ENCODE measurements around the gene SHISA7. TPM values are rescaled to one million over a fixed set of nuclear protein-coding genes. Genes with fewer than 3 reads are reported as not detected.
"Not testable (repeated sequence)": the region's sequence is repeated elsewhere in the genome, so short reads cannot be mapped to it uniquely, and the experiment has no call there.

SHISA7 gene
- total and polyA plus RNA-seq, 4 donors, result 1.6 TPM; not detected in 3

DNA sequence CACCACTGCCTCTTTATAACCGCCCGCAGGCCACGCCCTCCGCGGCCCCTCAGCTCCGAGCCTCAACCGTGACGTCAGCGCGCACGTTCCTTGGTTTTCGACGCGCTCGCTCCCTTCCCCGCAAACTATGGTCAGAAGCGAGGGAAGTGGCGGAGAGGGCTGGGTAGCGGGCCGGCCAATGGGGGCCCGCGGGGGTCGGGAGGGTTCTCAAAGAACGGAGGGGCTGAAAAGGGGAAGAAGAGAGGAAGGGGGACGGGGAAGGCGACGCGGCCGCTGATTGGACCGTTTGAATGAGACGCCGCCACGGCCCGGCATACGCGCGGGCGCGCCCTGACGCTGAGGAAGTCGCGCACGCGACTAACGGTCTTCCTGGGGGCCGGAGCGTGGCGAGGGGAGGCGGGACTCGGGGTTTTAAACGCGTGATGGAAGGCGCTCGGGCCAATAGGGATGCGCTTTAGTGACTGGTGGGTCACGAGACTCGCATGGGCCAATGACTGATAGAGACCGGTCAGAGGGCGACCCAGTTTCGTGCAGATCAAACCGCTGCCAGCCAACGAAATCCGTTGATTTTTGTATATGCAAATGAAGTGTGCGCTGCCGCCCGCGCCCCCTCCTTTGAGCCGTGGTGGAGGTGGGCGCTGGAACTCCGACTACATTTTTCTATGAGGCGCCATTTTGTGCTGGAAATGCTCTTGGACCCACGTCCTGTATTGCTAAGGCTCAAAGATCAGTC is 35.1 kb downstream of the SHISA7 start:
- Histone ChIP-seq H3K27me3 (ENCODE audit: control insufficient read depth in 4 of 4, insufficient read depth in 4 of 4, low read length in 3 of 4) (no peaks in the 10 kb centered on the region), H3K9me3 (ENCODE audit: control insufficient read depth in 4 of 4, low read length in 3 of 4) (no peaks in the 10 kb centered on the region), H3K9ac (ENCODE audit: low read depth in 1 of 2, low read length in 2 of 2) (peak overlapping the region in 1 of 2 donors; percentile 47), H3K4me3 (ENCODE audit: low read depth in 1 of 3, low read length in 3 of 3) (peak overlapping the region; percentile 49 to 78 (median 73)), H3K27ac (ENCODE audit: low read depth in 1 of 2, low read length in 2 of 2) (peak overlapping the region; percentile 91 to 96), H3K36me3 (ENCODE audit: control insufficient read depth in 4 of 4, insufficient read depth in 3 of 4, low read depth in 1 of 4, low read length in 3 of 4) (peaks cover 0 to 7% (median 3%) of the 10 kb centered on the region in 4 donors), H3K4me1 (ENCODE audit: control insufficient read depth in 4 of 4, insufficient read depth in 4 of 4, low read length in 3 of 4) (peaks cover 0 to 4% (median 2%) of the 10 kb centered on the region in 4 donors)
- TF ChIP-seq SP1 (IDR thresholded peaks at IDR 0.05) (peak; percentile 90), GABPA (IDR thresholded peaks at IDR 0.05 in 1 of 2, conservative IDR thresholded peaks at IDR 0.05 in 1 of 2) (peak in 1 of 2 donors; percentile 83), FOXA2 (IDR thresholded peaks at IDR 0.05) (no peak), NR2F2 (IDR thresholded peaks at IDR 0.05) (peak; percentile 61), RXRA (IDR thresholded peaks at IDR 0.05) (peak in 1 of 2 donors; percentile 51), HNF4A (conservative IDR thresholded peaks at IDR 0.05) (peak in 1 of 2 donors; percentile 4), CTCF (IDR thresholded peaks at IDR 0.05; ENCODE audit: low read depth, low read length, missing input control) (no peak), EGR1 (IDR thresholded peaks at IDR 0.05; ENCODE audit: low read depth in 2 of 2) (peak; percentile 18 to 42), MAX (IDR thresholded peaks at IDR 0.05) (peak; percentile 92), YY1 (IDR thresholded peaks at IDR 0.05) (peak; percentile 97)
- TF ChIP-seq, protein P1, sequence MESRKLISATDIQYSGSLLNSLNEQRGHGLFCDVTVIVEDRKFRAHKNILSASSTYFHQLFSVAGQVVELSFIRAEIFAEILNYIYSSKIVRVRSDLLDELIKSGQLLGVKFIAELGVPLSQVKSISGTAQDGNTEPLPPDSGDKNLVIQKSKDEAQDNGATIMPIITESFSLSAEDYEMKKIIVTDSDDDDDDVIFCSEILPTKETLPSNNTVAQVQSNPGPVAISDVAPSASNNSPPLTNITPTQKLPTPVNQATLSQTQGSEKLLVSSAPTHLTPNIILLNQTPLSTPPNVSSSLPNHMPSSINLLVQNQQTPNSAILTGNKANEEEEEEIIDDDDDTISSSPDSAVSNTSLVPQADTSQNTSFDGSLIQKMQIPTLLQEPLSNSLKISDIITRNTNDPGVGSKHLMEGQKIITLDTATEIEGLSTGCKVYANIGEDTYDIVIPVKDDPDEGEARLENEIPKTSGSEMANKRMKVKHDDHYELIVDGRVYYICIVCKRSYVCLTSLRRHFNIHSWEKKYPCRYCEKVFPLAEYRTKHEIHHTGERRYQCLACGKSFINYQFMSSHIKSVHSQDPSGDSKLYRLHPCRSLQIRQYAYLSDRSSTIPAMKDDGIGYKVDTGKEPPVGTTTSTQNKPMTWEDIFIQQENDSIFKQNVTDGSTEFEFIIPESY (IDR thresholded peaks at IDR 0.05), result peak; percentile 42
- TF ChIP-seq, protein P2, sequence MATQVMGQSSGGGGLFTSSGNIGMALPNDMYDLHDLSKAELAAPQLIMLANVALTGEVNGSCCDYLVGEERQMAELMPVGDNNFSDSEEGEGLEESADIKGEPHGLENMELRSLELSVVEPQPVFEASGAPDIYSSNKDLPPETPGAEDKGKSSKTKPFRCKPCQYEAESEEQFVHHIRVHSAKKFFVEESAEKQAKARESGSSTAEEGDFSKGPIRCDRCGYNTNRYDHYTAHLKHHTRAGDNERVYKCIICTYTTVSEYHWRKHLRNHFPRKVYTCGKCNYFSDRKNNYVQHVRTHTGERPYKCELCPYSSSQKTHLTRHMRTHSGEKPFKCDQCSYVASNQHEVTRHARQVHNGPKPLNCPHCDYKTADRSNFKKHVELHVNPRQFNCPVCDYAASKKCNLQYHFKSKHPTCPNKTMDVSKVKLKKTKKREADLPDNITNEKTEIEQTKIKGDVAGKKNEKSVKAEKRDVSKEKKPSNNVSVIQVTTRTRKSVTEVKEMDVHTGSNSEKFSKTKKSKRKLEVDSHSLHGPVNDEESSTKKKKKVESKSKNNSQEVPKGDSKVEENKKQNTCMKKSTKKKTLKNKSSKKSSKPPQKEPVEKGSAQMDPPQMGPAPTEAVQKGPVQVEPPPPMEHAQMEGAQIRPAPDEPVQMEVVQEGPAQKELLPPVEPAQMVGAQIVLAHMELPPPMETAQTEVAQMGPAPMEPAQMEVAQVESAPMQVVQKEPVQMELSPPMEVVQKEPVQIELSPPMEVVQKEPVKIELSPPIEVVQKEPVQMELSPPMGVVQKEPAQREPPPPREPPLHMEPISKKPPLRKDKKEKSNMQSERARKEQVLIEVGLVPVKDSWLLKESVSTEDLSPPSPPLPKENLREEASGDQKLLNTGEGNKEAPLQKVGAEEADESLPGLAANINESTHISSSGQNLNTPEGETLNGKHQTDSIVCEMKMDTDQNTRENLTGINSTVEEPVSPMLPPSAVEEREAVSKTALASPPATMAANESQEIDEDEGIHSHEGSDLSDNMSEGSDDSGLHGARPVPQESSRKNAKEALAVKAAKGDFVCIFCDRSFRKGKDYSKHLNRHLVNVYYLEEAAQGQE (IDR thresholded peaks at IDR 0.05), result peak; percentile 5
- TF ChIP-seq, protein P3, sequence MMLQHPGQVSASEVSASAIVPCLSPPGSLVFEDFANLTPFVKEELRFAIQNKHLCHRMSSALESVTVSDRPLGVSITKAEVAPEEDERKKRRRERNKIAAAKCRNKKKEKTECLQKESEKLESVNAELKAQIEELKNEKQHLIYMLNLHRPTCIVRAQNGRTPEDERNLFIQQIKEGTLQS (IDR thresholded peaks at IDR 0.05), result no peak
- DNase-seq (ENCODE audit: low spot score), result peak; percentile 94
- 2% methylated on average over 72 of the region's 72 CpGs for WGBS

DNA sequence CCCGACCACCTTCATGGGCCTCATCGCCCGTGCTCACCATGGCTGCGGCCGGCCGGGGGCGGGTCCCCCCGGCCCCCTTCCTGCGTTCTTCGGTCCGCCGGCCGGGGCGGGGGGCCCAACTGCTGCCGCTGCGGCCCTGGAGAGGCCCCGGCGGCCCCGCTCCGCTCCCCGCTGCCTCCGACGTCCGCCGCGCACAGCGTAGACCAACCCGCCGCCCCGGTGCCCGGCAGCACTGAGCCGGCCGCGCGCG is 35.6 kb downstream of the SHISA7 start, which contains the start of gene UBE2S:
UBE2S (minus strand) TSS at position 239 of the 250 bp plus-strand sequence; CDS start at position 40, 199 bp downstream.
- not testable (repeated sequence) for DNase-seq (ENCODE audit: low spot score); H3K27me3 ChIP-seq (ENCODE audit: control insufficient read depth in 4 of 4, insufficient read depth in 4 of 4, low read length in 3 of 4); H3K36me3 ChIP-seq (ENCODE audit: control insufficient read depth in 4 of 4, insufficient read depth in 3 of 4, low read depth in 1 of 4, low read length in 3 of 4); H3K4me1 ChIP-seq (ENCODE audit: control insufficient read depth in 4 of 4, insufficient read depth in 4 of 4, low read length in 3 of 4); H3K9me3 ChIP-seq (ENCODE audit: control insufficient read depth in 4 of 4, low read length in 3 of 4)
- WGBS, result 1% methylated on average over 36 of the region's 36 CpGs
- Histone ChIP-seq H3K9ac (ENCODE audit: low read depth in 1 of 2, low read length in 2 of 2) (peak within 1 kb of the TSS; percentile 43 to 68), H3K4me3 (ENCODE audit: low read depth in 1 of 3, low read length in 3 of 3) (peak within 1 kb of the TSS; percentile 67 to 78 (median 73)), H3K27ac (ENCODE audit: low read depth in 1 of 2, low read length in 2 of 2) (peak within 1 kb of the TSS; percentile 91 to 96)
- TF ChIP-seq, protein P2 (IDR thresholded peaks at IDR 0.05), result peak; percentile 70
- TF ChIP-seq TAF1 (conservative IDR thresholded peaks at IDR 0.05), result peak; percentile 85
